Right ventricle myocardium inferior (tissue), 1 donor: ENCODE results near the gene SLC41A3. TPM values are rescaled to one million over a fixed set of nuclear protein-coding genes. Genes with fewer than 3 reads are reported as not detected.
"Not testable (repeated sequence)": the region's sequence is repeated elsewhere in the genome, so short reads cannot be mapped to it uniquely, and the experiment has no call there.

Experiments
- ATAC-seq: fragments of 200-7000 bp; cut with Tn5 transposase; one replicate; pipeline ENCODE4 v1.9.1; 2020; ENCODE audit warnings: mild to moderate bottlenecking, moderate library complexity
- DNase-seq: peaks from one replicate; pipeline ENCODE4 v3.0.0; 2021; ENCODE audit errors: missing footprints
- intact Hi-C: fragments of 100-400 bp; cut with DNase I; formaldehyde crosslinking; loops from one replicate; pipeline ENCODE4 v1.11.0; 2022
- total RNA-seq: library from RNA; stranded (reverse); fragmentation: NEBNext Ultra II Directional; extraction: Animal tissue kit (Norgen Biotek cat#: 25700); gene quantifications from one replicate; pipeline ENCODE4 v1.2.1, GENCODE V29; 2021
- donor health status: DM: no; HTN: yes; CAD: no; lungs with severe emphysema.

The SLC41A3 gene
- total RNA-seq, 1 donor from 2014 or later: 36.2 TPM

DNA sequence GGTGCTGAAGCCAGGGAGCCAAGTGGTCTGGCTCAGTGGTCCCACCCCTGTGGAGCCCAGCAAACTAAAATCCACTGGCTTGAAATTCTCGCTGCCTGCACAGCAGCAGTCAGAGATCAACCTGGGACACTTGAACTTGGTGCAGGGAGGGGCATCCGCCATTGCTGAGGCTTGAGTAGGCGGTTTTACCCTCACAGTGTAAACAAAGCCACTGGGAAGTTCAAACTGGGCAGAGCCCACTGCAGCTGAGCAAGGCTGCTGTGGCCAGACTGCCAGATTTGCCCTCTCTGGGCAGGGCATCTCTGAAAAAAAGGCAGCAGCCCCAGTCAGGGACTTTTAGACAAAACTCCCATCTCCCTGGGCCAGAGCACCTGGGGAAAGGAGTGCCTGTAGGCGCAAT is 87.2 kb downstream of the SLC41A3 start:
- DNase-seq, intact Hi-C loops, ATAC-seq: not testable (repeated sequence)

DNA sequence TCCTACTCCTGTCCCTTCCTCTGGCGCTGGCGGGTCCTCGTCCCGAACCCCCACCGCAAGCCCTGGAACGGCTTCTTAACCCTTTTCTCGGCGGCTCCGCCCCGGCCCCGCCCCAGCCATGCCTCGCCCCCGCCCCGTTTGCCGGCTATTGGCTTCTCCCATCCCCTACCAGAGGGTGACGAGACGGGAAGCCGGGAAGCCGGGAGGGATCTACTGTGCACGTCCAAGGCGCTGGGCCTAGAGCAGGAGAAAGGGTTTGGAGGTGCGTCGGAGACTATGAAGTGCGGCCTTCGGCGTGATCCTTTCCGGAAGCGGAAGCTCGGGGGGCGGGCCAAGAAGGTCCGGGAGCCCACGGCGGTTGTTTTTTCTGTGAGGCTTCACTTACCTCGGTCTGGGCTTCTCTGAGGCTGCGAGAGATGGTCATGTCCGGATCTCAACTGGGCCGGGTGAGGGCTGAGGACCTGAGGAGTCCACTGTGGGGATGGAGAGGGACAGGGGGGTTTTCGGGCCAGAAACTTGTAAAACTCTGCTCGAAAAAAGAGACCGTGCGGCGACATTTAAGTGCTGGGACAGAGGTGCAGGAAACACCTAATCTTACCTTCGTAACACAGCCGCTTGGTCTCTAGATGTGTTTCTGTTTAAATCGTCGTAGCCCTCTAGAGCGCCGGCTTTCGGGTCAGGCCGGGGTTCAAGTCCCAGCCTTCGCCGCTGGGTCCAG is 93.5 kb downstream of the SLC41A3 start:
- intact Hi-C loops: loop anchor here (5.0 kb wide), 1 partner anchor 92 kb away; the partner anchor contains the start of gene SLC41A3
- ATAC-seq (peak; percentile 99), DNase-seq (peak; percentile 96)

DNA sequence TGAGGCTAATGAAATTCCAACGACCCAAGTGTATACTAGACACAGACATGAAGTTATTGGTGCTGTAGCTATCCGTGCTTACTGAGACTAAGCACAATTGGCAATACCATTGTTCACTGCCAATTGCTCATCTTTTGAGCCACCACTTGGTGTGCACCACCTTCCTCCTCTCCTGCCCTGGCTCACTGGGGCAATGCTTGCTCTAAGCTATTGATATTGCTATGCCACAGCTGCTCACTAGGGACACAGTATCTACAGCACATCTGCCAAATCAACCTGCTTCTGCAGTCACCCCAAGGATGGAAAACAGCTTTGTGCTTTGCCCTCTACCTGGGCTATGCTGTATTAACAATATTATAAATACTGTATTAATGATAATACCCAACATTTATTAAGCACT is 99.0 kb downstream of the SLC41A3 start:
- ATAC-seq, intact Hi-C loops, DNase-seq: not testable (repeated sequence)

DNA sequence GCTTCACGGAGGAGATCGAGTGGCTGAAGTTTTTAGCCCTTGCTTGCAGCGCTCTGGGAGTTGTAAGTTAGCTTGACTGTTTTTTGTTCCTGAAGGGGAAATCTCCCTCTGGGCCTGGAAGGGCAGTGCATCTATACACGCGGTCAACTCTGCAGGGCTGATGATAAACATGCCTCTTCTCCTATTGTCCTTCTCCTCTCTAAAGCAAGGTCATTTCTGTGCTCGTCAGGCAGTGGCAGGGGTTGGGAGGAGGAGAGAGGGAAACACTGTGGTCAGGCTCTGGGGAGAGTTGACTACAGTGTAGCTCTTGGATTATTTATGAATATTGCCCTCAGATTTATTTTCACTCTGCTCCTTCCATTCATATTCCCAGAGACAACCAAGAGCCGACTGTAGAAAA is 106.8 kb downstream of the SLC41A3 start:
- intact Hi-C loops, DNase-seq: not testable (repeated sequence)
- peak; percentile 42 for ATAC-seq

DNA sequence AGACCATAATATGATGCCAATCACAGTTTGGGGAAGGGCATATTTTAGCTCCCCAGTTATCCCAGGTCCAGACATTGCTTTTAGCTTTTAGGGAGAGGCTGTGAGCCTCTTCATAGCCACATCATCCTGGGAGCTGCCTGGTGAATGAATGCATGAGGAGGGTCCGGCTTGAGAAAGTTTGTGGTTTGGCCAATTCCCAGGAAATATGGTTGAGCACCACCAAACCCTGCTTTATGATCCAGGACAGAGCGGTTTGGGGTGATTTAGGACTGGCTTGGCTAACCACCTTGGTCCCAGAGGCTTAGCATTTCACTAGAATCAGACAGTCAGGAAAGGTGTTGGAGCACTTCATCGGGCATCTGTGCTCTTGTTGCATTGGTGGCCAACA is 107.9 kb downstream of the SLC41A3 start:
- DNase-seq, ATAC-seq, intact Hi-C loops: not testable (repeated sequence)

DNA sequence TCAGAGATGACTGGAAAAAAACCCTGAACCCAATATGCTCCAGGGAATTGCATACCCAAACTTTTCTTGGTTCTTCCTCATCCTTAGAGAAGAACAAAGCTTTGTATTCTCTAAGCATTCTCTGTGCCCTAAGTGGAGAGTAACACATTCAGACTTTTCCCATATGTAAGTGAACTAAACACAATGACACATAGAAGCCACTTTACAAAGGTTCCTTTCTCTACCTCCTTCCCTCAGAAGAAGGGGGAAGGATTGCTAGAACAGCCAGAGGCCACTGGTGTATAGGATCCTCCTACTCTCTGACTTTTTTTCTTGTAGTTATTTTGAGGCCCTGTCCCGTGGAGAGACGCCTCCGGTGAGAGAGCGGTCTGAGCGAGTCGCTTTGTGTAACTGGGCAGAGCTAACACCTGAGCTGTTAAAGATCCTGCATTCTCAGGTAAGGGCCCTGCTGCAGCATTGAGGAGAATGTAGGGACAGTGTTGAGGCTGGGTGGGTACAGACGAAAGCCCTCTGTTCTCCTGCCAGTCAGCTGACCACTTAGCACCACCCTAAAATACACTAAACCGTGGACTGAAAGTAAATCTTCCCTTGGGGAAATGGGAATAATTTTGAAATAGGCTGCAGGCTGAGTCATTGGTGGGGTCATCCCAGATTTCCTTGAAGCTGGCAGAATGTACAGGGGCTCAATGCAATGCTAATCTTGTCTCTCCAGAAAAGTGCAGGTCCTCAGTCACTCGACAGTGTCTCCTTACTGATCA is 108.5 kb downstream of the SLC41A3 start:
- intact Hi-C loops, DNase-seq: not testable (repeated sequence)
- peak; percentile 26 for ATAC-seq

DNA sequence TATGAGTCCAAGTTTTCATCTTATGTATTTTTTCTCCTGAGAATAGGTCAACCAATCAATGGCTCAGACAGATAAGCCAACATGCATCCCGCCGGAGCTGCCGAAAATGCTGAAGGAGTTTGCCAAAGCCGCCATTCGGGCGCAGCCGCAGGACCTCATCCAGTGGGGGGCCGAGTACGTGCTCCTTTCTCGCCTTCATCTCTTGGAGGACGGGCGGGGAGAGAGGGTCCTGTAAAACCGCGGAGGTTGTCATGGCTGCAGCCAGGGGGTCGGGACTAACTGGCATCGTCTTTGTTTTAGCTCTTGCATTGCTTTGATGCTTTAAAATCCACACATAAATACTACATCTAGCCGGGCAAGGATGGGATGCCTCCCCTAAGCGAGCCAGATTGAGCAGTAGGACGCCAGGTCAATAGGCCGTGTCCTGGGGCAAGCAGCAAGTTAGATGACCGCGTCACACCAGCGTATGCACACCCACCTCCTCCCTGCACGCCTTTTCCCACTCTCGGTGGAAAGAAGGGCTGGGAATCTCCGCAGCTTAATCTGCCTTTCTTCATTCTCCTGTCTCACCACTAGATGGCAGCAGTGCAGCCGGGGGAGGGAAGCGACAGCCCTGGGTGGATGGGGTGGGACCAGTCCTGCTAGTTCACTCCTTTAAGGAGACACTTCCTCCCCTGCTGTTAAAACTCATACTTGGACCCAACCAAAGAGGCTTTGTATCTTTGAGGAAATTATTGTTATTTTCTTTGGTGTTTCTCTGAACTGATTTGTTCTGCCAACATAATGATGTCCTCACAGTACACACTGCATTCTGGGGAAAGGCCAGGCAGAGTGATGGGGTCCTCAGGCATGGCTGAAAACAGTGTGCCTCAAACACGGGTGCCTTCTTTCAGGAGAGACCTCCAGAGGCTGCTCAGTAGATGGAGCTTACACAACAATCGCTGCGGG is 111.7 kb downstream of the SLC41A3 start:
- peak; percentile 75 for ATAC-seq
- intact Hi-C loops: loop anchor here (5.0 kb wide), 2 partner anchors 115 to 130 kb away; no protein-coding TSS in a partner anchor
- peak; percentile 45 for DNase-seq

DNA sequence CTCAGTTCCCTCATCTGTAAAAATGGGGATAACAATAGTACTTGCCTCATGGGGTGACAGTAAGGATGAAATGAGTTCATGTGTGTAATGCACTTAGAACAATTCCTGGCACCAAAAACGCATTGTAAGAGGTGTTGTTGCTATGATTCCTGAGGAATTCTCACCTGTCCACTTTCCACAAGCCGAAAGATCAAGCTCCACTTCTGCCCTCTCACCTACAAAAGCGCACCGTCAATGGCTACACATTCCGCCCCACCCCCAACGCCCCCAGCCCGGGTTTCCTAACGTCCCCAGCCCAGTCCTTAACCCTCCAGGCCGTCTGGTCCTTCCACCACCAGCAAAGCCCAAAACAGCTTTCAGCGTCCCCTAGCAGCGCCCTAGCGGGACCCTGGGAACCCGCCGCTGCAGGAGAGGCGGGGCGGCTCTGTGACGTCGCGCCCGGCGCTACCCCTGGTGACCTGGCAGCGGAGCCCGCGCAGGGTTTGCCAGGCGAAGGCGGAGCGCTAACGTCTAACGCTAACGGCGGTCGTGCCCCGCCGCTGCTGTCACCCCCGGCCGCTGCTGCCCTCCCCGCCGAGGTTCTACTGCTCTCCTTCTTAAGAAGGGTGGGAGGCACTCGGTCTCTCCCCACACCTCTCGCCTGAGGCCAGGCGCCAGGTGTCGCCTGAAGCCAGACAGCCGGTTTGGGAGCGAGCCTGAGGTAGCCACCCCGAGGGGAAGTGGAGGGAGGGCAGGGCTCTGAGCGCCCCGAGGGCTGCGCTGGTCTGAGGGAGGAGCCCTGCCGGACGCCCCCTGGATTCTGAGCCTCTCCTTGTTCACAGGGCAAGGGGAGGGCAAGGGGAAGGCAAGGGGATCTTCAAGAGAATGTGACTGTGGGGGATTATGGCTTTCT is 115.0 kb downstream of the SLC41A3 start, which contains the start of gene ROPN1B:
TSS of gene ROPN1B (plus strand) at position 478 of the 892 bp plus-strand sequence. CDS start 2,877 bp downstream, outside the sequence.
- peak; percentile 62 for ATAC-seq
- intact Hi-C loops: not testable (repeated sequence)

DNA sequence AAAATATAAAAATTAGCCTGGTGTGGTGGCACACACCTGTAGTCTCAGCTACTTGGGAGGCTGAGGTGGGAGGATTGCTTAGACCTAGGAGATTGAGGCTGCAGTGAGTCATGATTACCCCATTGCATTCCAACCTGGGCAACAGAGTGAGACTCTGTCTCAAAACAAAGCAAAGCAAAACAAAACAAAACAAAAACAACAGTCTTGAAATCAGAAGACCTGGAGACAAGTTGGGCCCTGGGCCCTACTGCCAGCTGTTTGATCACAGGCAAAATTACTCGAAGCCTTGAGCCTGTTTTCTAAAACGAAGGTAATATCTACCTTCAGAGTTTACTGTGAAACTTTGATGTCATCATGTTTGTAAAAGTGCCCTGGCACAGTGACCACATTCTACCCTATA is 115.8 kb downstream of the SLC41A3 start:
- ATAC-seq, DNase-seq, intact Hi-C loops: not testable (repeated sequence)

More for the DNA sequence above, 115.0 kb downstream of the SLC41A3 start, which contains the start of gene ROPN1B:
- not testable (repeated sequence) for DNase-seq

DNA sequence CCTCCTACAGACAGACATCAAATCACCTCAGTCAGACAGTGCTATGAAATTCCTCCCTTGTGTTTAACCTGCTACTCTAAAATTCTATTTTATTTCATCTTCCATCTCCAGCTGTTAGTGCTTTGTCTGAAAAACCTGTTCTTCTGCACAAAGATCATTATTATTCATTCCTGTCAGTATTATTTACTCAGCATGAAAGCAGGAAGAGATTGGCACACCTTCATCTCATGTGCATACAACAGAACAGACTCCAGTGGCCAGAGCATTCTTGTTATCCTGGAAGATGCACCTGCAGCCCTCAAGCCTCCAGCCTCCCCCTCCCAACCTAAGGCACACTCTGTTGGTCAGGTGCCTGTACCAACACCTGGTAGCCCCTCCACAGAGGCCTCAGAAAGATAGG is 116.8 kb downstream of the SLC41A3 start:
- intact Hi-C loops: no loop called here
- no peak for DNase-seq
- ATAC-seq: no peak

DNA sequence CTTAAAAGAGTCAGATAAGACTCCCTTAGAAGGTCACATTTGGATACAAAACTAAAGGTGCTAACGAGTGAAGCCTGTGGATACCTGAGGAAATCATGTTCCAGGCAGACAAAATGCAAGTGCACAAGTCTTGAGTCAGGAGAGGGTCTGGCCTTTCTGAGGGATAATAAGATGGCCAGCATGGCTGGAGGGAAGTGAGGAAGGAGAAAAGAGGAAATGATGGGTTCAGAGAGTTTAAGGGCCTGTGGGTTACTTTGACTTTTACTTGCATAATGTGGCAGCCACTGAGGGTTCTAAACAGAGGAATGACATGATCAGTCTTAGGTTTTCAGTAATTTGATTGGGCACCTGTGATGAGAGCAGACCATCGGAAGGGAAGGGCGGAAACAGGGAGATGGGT is 118.4 kb downstream of the SLC41A3 start:
- DNase-seq (no peak), ATAC-seq (no peak)
- intact Hi-C loops: no loop called here

DNA sequence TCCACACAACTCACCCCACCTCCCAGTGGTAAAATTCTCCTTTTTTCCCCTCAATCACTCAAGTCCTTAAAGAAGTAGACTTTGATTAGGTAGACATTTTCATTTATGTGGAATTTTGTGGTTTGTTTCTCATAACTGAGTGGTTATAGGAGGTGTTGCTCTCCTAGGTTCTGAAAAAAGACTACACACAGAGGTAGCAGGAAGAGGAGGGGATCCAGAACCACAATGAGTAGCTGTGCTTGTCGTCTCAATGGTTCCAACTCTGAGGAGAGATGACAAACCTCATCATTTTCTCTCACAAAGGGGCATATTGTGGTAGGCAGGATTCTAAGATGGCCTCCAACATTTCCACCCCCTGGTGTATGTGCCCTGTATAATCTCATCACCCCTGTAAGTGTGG is 120.1 kb downstream of the SLC41A3 start:
- ATAC-seq, DNase-seq, intact Hi-C loops: not testable (repeated sequence)

DNA sequence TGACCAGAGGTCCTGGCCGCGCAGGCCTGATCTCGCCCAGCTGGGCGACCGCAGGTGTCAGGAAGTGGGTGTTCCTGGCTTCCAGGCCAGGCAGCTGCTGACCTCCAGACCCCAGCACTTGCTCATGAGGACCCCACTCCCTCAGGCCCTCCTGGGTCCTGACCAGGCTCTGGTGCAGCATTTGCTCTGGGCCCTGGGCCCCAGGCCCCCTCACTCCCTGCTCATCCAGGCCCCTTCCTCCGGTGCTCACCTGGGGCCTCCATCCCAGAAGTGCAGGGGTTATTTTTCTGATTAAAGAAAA is 122.7 kb downstream of the SLC41A3 start:
- ATAC-seq: no peak
- intact Hi-C loops: no loop called here
- DNase-seq: no peak

DNA sequence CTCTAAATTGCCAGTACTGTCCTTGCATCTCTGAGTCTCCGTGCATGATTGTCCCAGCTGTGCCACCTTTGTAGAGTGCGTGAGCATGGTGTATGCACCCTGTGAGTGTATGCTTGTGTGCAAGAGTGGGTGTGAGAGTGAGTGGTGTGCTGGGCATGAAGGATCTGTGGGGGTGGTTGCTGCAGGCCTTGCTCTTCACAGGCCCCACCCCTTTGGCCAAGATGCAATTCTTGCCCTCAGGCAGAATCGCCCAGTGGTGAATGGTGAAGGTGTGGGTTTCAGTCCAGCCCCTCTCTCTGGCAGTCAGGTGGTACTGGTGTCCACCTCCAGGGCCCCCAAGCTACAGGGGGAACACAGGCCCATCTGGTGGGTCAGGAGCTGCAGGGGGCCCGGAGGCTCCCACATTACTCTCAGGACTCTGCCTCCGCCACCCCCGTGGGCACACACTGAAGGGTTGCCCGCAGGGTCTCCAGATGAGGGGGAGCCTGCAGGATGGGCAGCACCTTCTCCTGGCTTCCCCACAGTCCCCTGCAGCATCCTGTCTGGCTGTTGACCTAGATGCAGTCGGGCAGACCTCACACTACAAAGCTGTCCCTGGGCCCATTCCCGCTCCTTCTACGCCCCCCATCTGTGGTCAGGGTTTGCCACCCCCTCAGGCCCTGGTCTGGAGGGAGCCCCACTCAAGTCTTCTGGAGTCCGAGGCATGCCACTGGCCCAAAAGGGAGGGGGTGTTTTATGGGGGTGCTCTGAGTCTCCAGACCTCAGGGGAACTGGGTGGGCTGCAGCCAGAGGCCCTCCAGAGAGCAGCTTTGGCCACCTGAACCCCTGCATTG is 123.3 kb downstream of the SLC41A3 start:
- intact Hi-C loops: no loop called here
- DNase-seq: no peak
- ATAC-seq: no peak

DNA sequence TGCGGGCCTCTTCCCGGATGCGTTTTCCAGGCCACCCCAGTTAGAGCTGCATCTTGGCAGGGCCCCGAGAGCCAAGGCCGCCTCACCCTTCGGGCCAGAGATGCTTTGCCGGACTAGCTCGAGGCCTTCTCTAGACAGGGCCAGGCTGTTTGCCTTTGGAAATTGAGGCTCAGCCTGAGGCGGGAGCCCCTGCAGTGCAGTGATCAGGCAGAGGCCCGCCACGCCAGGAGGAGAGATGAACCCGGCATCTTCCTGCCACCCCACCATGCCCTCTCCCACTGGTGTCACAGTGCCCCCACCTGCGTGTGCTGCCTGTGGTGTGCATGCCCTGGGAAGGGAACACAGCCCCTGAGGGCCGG is 123.9 kb downstream of the SLC41A3 start:
- no peak for ATAC-seq
- intact Hi-C loops: no loop called here
- no peak for DNase-seq

DNA sequence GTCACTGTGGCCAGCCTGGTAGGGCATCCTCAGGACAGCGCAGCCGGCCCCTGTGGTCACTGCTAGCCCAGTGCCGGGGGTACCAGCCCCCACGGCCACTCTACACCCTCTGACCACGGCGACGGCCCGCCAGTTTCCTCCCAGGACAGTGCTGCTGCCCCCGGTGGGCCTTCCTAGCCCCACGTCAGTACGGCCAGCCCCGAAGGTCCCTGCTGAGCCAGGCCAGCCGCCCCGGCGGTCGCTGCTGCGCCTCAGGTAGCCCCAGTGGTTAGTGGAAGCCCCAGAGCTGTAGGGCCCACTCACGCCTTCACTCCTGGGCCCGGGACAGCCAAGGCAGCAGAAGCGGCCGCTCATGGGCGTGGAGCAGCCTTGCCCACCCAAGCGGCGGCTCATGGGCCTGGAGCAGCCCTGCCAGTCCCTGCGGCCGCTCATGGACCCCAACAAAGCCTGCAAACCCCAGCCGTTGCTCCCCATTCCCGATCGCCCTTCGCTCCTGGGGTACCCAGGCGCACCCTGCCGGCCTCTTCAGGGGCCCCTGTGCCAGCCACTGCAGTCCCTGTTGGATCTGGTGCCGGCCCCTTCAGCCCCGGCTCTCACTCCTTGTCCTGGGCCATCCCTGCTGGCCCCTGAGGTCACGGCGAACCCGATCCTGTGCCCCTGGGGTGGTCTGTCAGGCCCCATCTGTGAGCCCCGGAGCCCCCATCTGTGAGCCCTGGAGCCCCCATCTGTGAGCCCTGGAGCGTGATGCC is 124.4 kb downstream of the SLC41A3 start:
- intact Hi-C loops: no loop called here
- ATAC-seq (peak; percentile 33), DNase-seq (peak; percentile 61)
